ENCODE data around the gene RPS16.

- TF ChIP-seq CTCF (IDR thresholded peaks at IDR 0.05 in 8 of 11, conservative IDR thresholded peaks at IDR 0.05 in 3 of 11) (peak in 3 of 11 experiments; percentile 13 to 37 (median 34)), POLR2AphosphoS5 (IDR thresholded peaks at IDR 0.05) (peak; percentile 99 to 100 (median 100)), POLR2A (IDR thresholded peaks at IDR 0.05) (peak; percentile 68 to 88 (median 82))
Observed at GRCh38 chr19:39435499-39436349, at the start of gene RPS16.

All from spleen (tissue), 7 donors.